HepG2 (cell line): ENCODE measurements around the gene PANK4. TPM values are rescaled to one million over a fixed set of nuclear protein-coding genes. Genes with fewer than 3 reads are reported as not detected.
A peak's percentile ranks its signal among the peaks of the same experiment; 100 is the strongest.

Experiments
- ATAD3A ChIP-seq: sonication (generic); formaldehyde crosslinking; IDR thresholded peaks from 2 replicates; pipeline ENCODE4 v1.4.0; 2020; ENCODE audit warnings: missing genetic modification reagents
- CBX5 ChIP-seq: sonication (generic); formaldehyde crosslinking; IDR thresholded peaks from 2 replicates; pipeline ENCODE4 v1.4.0; 2020; ENCODE audit warnings: missing genetic modification reagents, borderline replicate concordance
- FLYWCH1 ChIP-seq: sonication (generic); formaldehyde crosslinking; IDR thresholded peaks from 2 replicates; pipeline ENCODE4 v1.8.1; 2023; ENCODE audit warnings: mild to moderate bottlenecking, missing genetic modification reagents
- HIVEP1 ChIP-seq: sonication (generic); formaldehyde crosslinking; IDR thresholded peaks from 2 replicates; pipeline ENCODE4 v1.4.0; 2020; ENCODE audit warnings: mild to moderate bottlenecking, missing genetic modification reagents
- HOXA9 ChIP-seq: sonication (generic); formaldehyde crosslinking; IDR thresholded peaks from 2 replicates; pipeline ENCODE4 v1.8.1; 2022; ENCODE audit warnings: missing genetic modification reagents, mild to moderate bottlenecking, moderate library complexity, borderline replicate concordance
- IRX3 ChIP-seq: sonication (generic); formaldehyde crosslinking; IDR thresholded peaks from 2 replicates; pipeline ENCODE4 v1.8.1; 2023; ENCODE audit warnings: mild to moderate bottlenecking, low read depth, missing genetic modification reagents, borderline replicate concordance
- MBD4 ChIP-seq: IDR thresholded peaks from 2 replicates; pipeline ENCODE4 v1.6.1; 2012; ENCODE audit warnings: low read length, inconsistent platforms, borderline replicate concordance
- PAWR ChIP-seq: sonication (generic); formaldehyde crosslinking; IDR thresholded peaks from 2 replicates; pipeline ENCODE4 v1.4.0; 2020; ENCODE audit warnings: missing genetic modification reagents, mild to moderate bottlenecking, borderline replicate concordance
- SAFB2 ChIP-seq: sonication (generic); formaldehyde crosslinking; IDR thresholded peaks from 2 replicates; pipeline ENCODE4 v1.5.1; 2020; ENCODE audit warnings: missing genetic modification reagents, low read depth, mild to moderate bottlenecking, borderline replicate concordance
- SATB2 ChIP-seq: sonication (generic); formaldehyde crosslinking; IDR thresholded peaks from 2 replicates; pipeline ENCODE4 v1.5.0; 2020; ENCODE audit warnings: missing genetic modification reagents
- ZFX ChIP-seq: sonication (generic); formaldehyde crosslinking; IDR thresholded peaks from 2 replicates; pipeline ENCODE4 v1.4.0; 2020; ENCODE audit warnings: mild to moderate bottlenecking, low read depth, missing genetic modification reagents, moderate library complexity
- ZNF138 ChIP-seq: sonication (generic); formaldehyde crosslinking; IDR thresholded peaks from 2 replicates; pipeline ENCODE4 v1.5.0; 2020; ENCODE audit warnings: mild to moderate bottlenecking, low read depth, missing genetic modification reagents
- ZNF224 ChIP-seq: sonication (generic); formaldehyde crosslinking; IDR thresholded peaks from 2 replicates; pipeline ENCODE4 v1.5.0; 2020; ENCODE audit warnings: mild to moderate bottlenecking, missing genetic modification reagents
- ZNF282 ChIP-seq: fragments of 450-650 bp; IDR thresholded peaks from 2 replicates; pipeline ENCODE4 v1.6.1; 2018; ENCODE audit not compliant: partially characterized antibody
- ZNF552 ChIP-seq: sonication (generic); formaldehyde crosslinking; IDR thresholded peaks from 2 replicates; pipeline ENCODE4 v1.9.0; 2022; ENCODE audit warnings: missing genetic modification reagents, mild to moderate bottlenecking, borderline replicate concordance
- ZNF607 ChIP-seq: sonication (generic); formaldehyde crosslinking; IDR thresholded peaks from 2 replicates; pipeline ENCODE4 v1.5.1; 2020; ENCODE audit warnings: missing genetic modification reagents, mild to moderate bottlenecking, borderline replicate concordance
- ZSCAN21 ChIP-seq: sonication (generic); formaldehyde crosslinking; IDR thresholded peaks from 2 replicates; pipeline ENCODE4 v1.8.0; 2022; ENCODE audit warnings: mild to moderate bottlenecking, missing genetic modification reagents, moderate library complexity, borderline replicate concordance
- polyA plus RNA-seq, 8 experiments: library from polyadenylated mRNA; depleted of rRNA in 3 of 8; stranded (reverse) in 7 of 8; unstranded in 1 of 8; fragments of >200 nt; fragmentation: Illumina TruSeq in 4 of 8; extraction: Trizol in 4 of 8; gene quantifications; 2 replicates each; pipeline versions ENCODE4 v1.2.1 to v1.2.3, GENCODE V29; 2011 to 2016; ENCODE audit warnings: low read depth in 4 of 8, missing spikeins in 1 of 8, mixed read lengths in 1 of 8; ENCODE audit not compliant: insufficient read depth in 1 of 8
- total RNA-seq, 5 experiments: library from RNA; depleted of rRNA; stranded (reverse); fragments of >200 nt; fragmentation: Illumina TruSeq; extraction: Trizol; gene quantifications; 2 replicates each; pipeline ENCODE4 v1.2.3, GENCODE V29; 2016; ENCODE audit warnings: low read depth in 1 of 5
- TF ChIP-seq, protein P1 (sequence below): sonication (generic); formaldehyde crosslinking; IDR thresholded peaks from 2 replicates; pipeline ENCODE4 v1.5.0; 2020; ENCODE audit warnings: mild to moderate bottlenecking, missing genetic modification reagents, borderline replicate concordance
- TF ChIP-seq, protein P2 (sequence below): sonication (generic); formaldehyde crosslinking; IDR thresholded peaks from 2 replicates; pipeline ENCODE4 v1.5.0; 2020; ENCODE audit warnings: mild to moderate bottlenecking, low read depth, missing genetic modification reagents, borderline replicate concordance
- TF ChIP-seq, protein P3 (sequence below): sonication (generic); formaldehyde crosslinking; IDR thresholded peaks from 2 replicates; pipeline ENCODE4 v1.5.1; 2020; ENCODE audit warnings: missing genetic modification reagents, mild to moderate bottlenecking, borderline replicate concordance
- TF ChIP-seq, protein P4 (sequence below): sonication (generic); formaldehyde crosslinking; conservative IDR thresholded peaks from 2 replicates; pipeline ENCODE4 v1.8.0; 2022; ENCODE audit warnings: mild to moderate bottlenecking, moderate library complexity, missing genetic modification reagents

The PANK4 gene
- total and polyA plus RNA-seq, 2 of the 13 experiments (the other 11 are each of a cell fraction or from before 2014, with no cell fraction given): 17.4 to 19.3 TPM

DNA sequence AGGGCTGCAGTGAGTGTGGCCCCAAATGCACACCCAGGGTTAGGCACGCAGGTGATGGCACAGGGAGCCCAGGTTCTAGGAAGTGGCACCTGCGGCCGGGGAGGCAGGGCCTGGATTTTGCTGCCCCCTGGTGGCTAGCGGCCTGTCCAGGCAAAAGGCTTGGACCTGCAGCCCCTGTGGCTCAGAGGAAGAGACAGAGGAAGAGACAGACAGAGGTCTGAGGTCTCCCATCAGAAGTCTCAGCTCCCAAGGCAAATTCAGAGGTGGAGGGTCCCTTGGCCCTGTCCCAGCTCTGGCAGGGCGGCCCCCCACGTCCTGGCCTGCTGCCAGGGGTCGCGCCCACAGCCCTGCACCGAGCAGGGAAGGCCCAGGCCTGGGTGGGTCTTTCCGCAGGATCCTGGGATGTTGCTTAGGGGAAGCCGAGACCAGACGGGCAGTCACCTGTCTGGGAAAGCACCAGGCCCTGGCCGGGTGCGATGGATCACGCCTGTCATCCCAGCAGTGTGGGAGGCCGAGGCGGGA, 21.7 kb upstream of the PANK4 start (continued):
- TF ChIP-seq, protein P1, sequence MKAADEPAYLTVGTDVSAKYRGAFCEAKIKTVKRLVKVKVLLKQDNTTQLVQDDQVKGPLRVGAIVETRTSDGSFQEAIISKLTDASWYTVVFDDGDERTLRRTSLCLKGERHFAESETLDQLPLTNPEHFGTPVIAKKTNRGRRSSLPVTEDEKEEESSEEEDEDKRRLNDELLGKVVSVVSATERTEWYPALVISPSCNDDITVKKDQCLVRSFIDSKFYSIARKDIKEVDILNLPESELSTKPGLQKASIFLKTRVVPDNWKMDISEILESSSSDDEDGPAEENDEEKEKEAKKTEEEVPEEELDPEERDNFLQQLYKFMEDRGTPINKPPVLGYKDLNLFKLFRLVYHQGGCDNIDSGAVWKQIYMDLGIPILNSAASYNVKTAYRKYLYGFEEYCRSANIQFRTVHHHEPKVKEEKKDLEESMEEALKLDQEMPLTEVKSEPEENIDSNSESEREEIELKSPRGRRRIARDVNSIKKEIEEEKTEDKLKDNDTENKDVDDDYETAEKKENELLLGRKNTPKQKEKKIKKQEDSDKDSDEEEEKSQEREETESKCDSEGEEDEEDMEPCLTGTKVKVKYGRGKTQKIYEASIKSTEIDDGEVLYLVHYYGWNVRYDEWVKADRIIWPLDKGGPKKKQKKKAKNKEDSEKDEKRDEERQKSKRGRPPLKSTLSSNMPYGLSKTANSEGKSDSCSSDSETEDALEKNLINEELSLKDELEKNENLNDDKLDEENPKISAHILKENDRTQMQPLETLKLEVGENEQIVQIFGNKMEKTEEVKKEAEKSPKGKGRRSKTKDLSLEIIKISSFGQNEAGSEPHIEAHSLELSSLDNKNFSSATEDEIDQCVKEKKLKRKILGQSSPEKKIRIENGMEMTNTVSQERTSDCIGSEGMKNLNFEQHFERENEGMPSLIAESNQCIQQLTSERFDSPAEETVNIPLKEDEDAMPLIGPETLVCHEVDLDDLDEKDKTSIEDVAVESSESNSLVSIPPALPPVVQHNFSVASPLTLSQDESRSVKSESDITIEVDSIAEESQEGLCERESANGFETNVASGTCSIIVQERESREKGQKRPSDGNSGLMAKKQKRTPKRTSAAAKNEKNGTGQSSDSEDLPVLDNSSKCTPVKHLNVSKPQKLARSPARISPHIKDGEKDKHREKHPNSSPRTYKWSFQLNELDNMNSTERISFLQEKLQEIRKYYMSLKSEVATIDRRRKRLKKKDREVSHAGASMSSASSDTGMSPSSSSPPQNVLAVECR (CRISPR knock-in tag): no peak
- no peak for TF ChIP-seq HOXA9 (CRISPR knock-in tag)
- TF ChIP-seq ZSCAN21 (CRISPR knock-in tag): peak; percentile 40; the same call in 1 of the 2 replicates
- TF ChIP-seq ZNF607 (CRISPR knock-in tag): 0 out of 2 replicates have a peak, but pooled peaks have one; percentile 4
- TF ChIP-seq FLYWCH1 (CRISPR knock-in tag): no peak
- TF ChIP-seq IRX3 (CRISPR knock-in tag): no peak
- no peak for TF ChIP-seq HIVEP1 (CRISPR knock-in tag)
- no peak for TF ChIP-seq ZNF282
- no peak for TF ChIP-seq PAWR (CRISPR knock-in tag)
- TF ChIP-seq ZNF138: no peak
- peak; percentile 29; the same call in 1 of the 2 replicates for TF ChIP-seq ZFX (CRISPR knock-in tag)
- no peak for TF ChIP-seq ZNF224 (CRISPR knock-in tag)
- no peak for TF ChIP-seq ATAD3A (CRISPR knock-in tag)
- no peak; the same call in 1 of the 2 replicates for TF ChIP-seq CBX5
- TF ChIP-seq ZNF552 (CRISPR knock-in tag): no peak
- no peak for TF ChIP-seq MBD4
- TF ChIP-seq, protein P2, sequence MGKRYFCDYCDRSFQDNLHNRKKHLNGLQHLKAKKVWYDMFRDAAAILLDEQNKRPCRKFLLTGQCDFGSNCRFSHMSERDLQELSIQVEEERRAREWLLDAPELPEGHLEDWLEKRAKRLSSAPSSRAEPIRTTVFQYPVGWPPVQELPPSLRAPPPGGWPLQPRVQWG (CRISPR knock-in tag): no peak
- no peak for TF ChIP-seq SATB2 (CRISPR knock-in tag)
- TF ChIP-seq, protein P3, sequence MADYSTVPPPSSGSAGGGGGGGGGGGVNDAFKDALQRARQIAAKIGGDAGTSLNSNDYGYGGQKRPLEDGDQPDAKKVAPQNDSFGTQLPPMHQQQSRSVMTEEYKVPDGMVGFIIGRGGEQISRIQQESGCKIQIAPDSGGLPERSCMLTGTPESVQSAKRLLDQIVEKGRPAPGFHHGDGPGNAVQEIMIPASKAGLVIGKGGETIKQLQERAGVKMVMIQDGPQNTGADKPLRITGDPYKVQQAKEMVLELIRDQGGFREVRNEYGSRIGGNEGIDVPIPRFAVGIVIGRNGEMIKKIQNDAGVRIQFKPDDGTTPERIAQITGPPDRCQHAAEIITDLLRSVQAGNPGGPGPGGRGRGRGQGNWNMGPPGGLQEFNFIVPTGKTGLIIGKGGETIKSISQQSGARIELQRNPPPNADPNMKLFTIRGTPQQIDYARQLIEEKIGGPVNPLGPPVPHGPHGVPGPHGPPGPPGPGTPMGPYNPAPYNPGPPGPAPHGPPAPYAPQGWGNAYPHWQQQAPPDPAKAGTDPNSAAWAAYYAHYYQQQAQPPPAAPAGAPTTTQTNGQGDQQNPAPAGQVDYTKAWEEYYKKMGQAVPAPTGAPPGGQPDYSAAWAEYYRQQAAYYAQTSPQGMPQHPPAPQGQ: no peak
- no peak for TF ChIP-seq SAFB2 (CRISPR knock-in tag)
- TF ChIP-seq, protein P4, sequence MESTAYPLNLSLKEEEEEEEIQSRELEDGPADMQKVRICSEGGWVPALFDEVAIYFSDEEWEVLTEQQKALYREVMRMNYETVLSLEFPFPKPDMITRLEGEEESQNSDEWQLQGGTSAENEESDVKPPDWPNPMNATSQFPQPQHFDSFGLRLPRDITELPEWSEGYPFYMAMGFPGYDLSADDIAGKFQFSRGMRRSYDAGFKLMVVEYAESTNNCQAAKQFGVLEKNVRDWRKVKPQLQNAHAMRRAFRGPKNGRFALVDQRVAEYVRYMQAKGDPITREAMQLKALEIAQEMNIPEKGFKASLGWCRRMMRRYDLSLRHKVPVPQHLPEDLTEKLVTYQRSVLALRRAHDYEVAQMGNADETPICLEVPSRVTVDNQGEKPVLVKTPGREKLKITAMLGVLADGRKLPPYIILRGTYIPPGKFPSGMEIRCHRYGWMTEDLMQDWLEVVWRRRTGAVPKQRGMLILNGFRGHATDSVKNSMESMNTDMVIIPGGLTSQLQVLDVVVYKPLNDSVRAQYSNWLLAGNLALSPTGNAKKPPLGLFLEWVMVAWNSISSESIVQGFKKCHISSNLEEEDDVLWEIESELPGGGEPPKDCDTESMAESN (CRISPR knock-in tag): no peak; the same call in 1 of the 2 replicates
